Keratinocyte (primary cell): ENCODE measurements around the gene RNU6-7. TPM values are rescaled to one million over a fixed set of nuclear protein-coding genes. Genes with fewer than 3 reads are reported as not detected.

Source experiments
- DNase-seq: peaks from one replicate; pipeline ENCODE4 v3.0.0-alpha.2; 2011; ENCODE audit warnings: low read depth, missing footprints, low spot score
- FAIRE-seq: peaks from 2 replicates; lab custom pipeline; 2011; peaks lifted over from hg19 to GRCh38; lab: Jason Lieb, UNC
- H2AFZ ChIP-seq: 2 replicates; pipeline ENCODE4 v1.6.0; 2012; ENCODE audit warnings: low read length, control low read depth, inconsistent platforms; ENCODE audit not compliant: control insufficient read depth
- H3K27ac ChIP-seq: 2 replicates; pipeline ENCODE4 v1.5.1; 2011; ENCODE audit warnings: low read length; ENCODE audit not compliant: control insufficient read depth, insufficient read depth
- H3K27me3 ChIP-seq: 3 replicates; pipeline ENCODE4 v1.6.0; 2011; ENCODE audit warnings: low read length; ENCODE audit not compliant: control insufficient read depth, insufficient read depth; ENCODE audit errors: extremely low read depth
- H3K36me3 ChIP-seq, 2 experiments: 2 replicates in 1 of 2; 3 replicates in 1 of 2; pipeline ENCODE4 v1.5.1; 2011; ENCODE audit warnings: low read length in 2 of 2, mild to moderate bottlenecking in 1 of 2; ENCODE audit not compliant: control insufficient read depth in 2 of 2, insufficient read depth in 2 of 2; ENCODE audit errors: extremely low read depth in 1 of 2
- H3K4me1 ChIP-seq: 3 replicates; pipeline ENCODE4 v1.5.1; 2011; ENCODE audit warnings: low read length; ENCODE audit not compliant: control insufficient read depth, insufficient read depth; ENCODE audit errors: extremely low read depth
- H3K4me2 ChIP-seq: 3 replicates; pipeline ENCODE4 v1.6.0; 2011; ENCODE audit warnings: low read depth, low read length; ENCODE audit not compliant: control insufficient read depth, insufficient read depth; ENCODE audit errors: extremely low read depth
- H3K4me3 ChIP-seq, 3 experiments: fragments of 200-600 bp in 1 of 3; sonication (generic) in 1 of 3; 2 replicates in 2 of 3; 3 replicates in 1 of 3; pipeline ENCODE4 v1.5.1; 2011 to 2016; ENCODE audit warnings: low read length in 3 of 3, mild to moderate bottlenecking in 3 of 3, control low read depth in 2 of 3, inconsistent platforms in 1 of 3, low read depth in 1 of 3, mixed read lengths in 1 of 3, mixed run types in 1 of 3, moderate library complexity in 1 of 3; ENCODE audit not compliant: control insufficient read depth in 2 of 3, insufficient read depth in 2 of 3; ENCODE audit errors: extremely low read depth in 1 of 3
- H3K79me2 ChIP-seq: 2 replicates; pipeline ENCODE4 v1.6.0; 2012; ENCODE audit warnings: low read length; ENCODE audit not compliant: control insufficient read depth, insufficient read depth
- H3K9ac ChIP-seq: 3 replicates; pipeline ENCODE4 v1.6.0; 2011; ENCODE audit warnings: low read length; ENCODE audit not compliant: control insufficient read depth, insufficient read depth; ENCODE audit errors: extremely low read depth
- H3K9me1 ChIP-seq: 3 replicates; pipeline ENCODE4 v1.6.0; 2011; ENCODE audit warnings: low read length; ENCODE audit not compliant: control insufficient read depth, insufficient read depth; ENCODE audit errors: extremely low read depth
- H3K9me3 ChIP-seq: 2 replicates; pipeline ENCODE4 v1.5.1; 2012; ENCODE audit warnings: low read depth, low read length; ENCODE audit not compliant: control insufficient read depth
- H4K20me1 ChIP-seq: 3 replicates; pipeline ENCODE4 v1.6.0; 2011; ENCODE audit warnings: low read length; ENCODE audit not compliant: control insufficient read depth, insufficient read depth; ENCODE audit errors: extremely low read depth
- EZH2 ChIP-seq: IDR thresholded peaks from one replicate; pipeline ENCODE4 v1.6.1; 2012; ENCODE audit warnings: inconsistent platforms, mild to moderate bottlenecking, low read length, moderate library complexity
- dilution Hi-C: fragments of 300-500 bp; cut with MboI; formaldehyde crosslinking; loops from one replicate; pipeline ENCODE4 v1.7.0; 2020; ENCODE audit warnings: low sequenced_read_pairs; ENCODE audit not compliant: extremely low pct_ligation_motif_present
- polyA plus RNA-seq, 5 experiments: library from polyadenylated mRNA; depleted of rRNA in 3 of 5; stranded (reverse) in 3 of 5; stranded (forward) in 1 of 5; unstranded in 1 of 5; fragments of >200 nt; gene quantifications; 1 replicate in 1 of 5; 2 replicates in 3 of 5; 3 replicates in 1 of 5; pipeline versions ENCODE4 v1.2.1 to v1.2.3, GENCODE V29; 2011 to 2012; ENCODE audit warnings: missing spikeins in 2 of 5, low read depth in 1 of 5, low replicate concordance in 1 of 5
- TF ChIP-seq, protein P1 (sequence below), 3 experiments: IDR thresholded peaks in 1 of 3; conservative IDR thresholded peaks in 1 of 3; optimal IDR thresholded peaks in 1 of 3; 2 replicates in 2 of 3; 3 replicates in 1 of 3; pipeline versions ENCODE3 to v1.5.1; 2011; ENCODE audit warnings: low read length in 3 of 3, mild to moderate bottlenecking in 3 of 3, moderate library complexity in 2 of 3, control low read depth in 1 of 3, inconsistent platforms in 1 of 3; ENCODE audit not compliant: insufficient read depth in 2 of 3; ENCODE audit errors: extremely low read depth in 1 of 3

RNU6-7 gene
- polyA plus RNA-seq, 1 donor (not counting 4 experiments of a cell fraction or from before 2014, with no cell fraction given), result not detected

DNA sequence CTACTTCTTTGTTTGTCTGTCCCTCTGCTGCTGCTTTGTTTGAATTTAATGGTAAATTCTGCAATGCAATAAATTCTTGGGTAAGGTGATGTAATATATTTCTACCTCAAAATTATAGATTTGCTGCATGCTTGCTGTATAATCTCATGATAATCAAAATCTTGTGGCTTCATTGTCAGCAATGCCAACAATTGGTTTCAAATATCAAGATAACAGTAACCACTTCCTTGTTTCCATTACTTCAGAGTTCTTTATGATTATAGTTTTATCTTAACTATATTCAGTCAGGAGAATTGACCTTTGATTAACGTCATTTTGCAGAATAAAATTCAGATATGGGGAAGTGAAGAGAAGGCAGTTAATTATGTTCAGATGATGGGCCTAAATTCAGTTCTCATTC is 31.4 kb downstream of the RNU6-7 start:
- DNase-seq, result no peak

GRCh38 chr14:32244404-32244803 is 42.6 kb downstream of the RNU6-7 start:
- no peak overlapping the region for H3K4me2 ChIP-seq
- H3K27me3 ChIP-seq, result no peaks in the 10 kb centered on the region
- H3K79me2 ChIP-seq, result no peaks in the 10 kb centered on the region
- H3K4me1 ChIP-seq, result peaks cover 2% of the 10 kb centered on the region
- H3K9me1 ChIP-seq, result no peaks in the 10 kb centered on the region
- H3K9me3 ChIP-seq, result no peaks in the 10 kb centered on the region
- no peak overlapping the region for H3K4me3 ChIP-seq
- no peaks in the 10 kb centered on the region for H3K36me3 ChIP-seq
- no peaks in the 10 kb centered on the region for H4K20me1 ChIP-seq
- no peak overlapping the region for H3K9ac ChIP-seq
- dilution Hi-C loops, result no loop called here
- DNase-seq (no peak), FAIRE-seq (no peak)
- TF ChIP-seq, protein P1, sequence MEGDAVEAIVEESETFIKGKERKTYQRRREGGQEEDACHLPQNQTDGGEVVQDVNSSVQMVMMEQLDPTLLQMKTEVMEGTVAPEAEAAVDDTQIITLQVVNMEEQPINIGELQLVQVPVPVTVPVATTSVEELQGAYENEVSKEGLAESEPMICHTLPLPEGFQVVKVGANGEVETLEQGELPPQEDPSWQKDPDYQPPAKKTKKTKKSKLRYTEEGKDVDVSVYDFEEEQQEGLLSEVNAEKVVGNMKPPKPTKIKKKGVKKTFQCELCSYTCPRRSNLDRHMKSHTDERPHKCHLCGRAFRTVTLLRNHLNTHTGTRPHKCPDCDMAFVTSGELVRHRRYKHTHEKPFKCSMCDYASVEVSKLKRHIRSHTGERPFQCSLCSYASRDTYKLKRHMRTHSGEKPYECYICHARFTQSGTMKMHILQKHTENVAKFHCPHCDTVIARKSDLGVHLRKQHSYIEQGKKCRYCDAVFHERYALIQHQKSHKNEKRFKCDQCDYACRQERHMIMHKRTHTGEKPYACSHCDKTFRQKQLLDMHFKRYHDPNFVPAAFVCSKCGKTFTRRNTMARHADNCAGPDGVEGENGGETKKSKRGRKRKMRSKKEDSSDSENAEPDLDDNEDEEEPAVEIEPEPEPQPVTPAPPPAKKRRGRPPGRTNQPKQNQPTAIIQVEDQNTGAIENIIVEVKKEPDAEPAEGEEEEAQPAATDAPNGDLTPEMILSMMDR (optimal IDR thresholded peaks at IDR 0.05 in 1 of 3, IDR thresholded peaks at IDR 0.05 in 1 of 3, conservative IDR thresholded peaks at IDR 0.05 in 1 of 3; ENCODE audit: extremely low read depth in 1 of 3, insufficient read depth in 2 of 3, low read length in 3 of 3), result peak in 2 of 3 experiments; percentile 3 to 38
- no peak for TF ChIP-seq EZH2
- H3K27ac ChIP-seq, result no peak overlapping the region
- no peak overlapping the region for H2AFZ ChIP-seq

More for the DNA sequence above, 31.4 kb downstream of the RNU6-7 start:
- Histone ChIP-seq H3K27me3 (no peaks in the 10 kb centered on the region), H3K4me3 (no peak overlapping the region), H3K9me1 (no peaks in the 10 kb centered on the region), H3K27ac (no peak overlapping the region), H2AFZ (no peak overlapping the region), H3K36me3 (no peaks in the 10 kb centered on the region), H3K4me2 (no peak overlapping the region), H3K9ac (no peak overlapping the region), H3K9me3 (no peaks in the 10 kb centered on the region), H3K4me1 (peaks cover 44% of the 10 kb centered on the region), H3K79me2 (no peaks in the 10 kb centered on the region), H4K20me1 (no peaks in the 10 kb centered on the region)
- dilution Hi-C loops, result no loop called here
- FAIRE-seq, result no peak
- TF ChIP-seq EZH2, result no peak
- TF ChIP-seq, protein P1 (optimal IDR thresholded peaks at IDR 0.05 in 1 of 3, IDR thresholded peaks at IDR 0.05 in 1 of 3, conservative IDR thresholded peaks at IDR 0.05 in 1 of 3; ENCODE audit: extremely low read depth in 1 of 3, insufficient read depth in 2 of 3, low read length in 3 of 3), result no peak
